HL-60 (cell line): Measurements from ENCODE around the gene ZMIZ1.

Experiments used
- DNase-seq, 2 experiments: peaks; one replicate each; pipeline ENCODE4 v3.0.0-alpha.2; 2010 to 2020; ENCODE audit warnings: low read depth in 1 of 2, low spot score in 1 of 2
- H3K27ac ChIP-seq: fragments of 250-450 bp; sonication (Bioruptor Pico); replicated peaks from 2 replicates; pipeline ENCODE4 v1.5.1; 2020; ENCODE audit warnings: mild to moderate bottlenecking, moderate library complexity
- H3K27me3 ChIP-seq: fragments of 250-450 bp; sonication (Bioruptor Pico); 2 replicates; pipeline ENCODE4 v1.5.1; 2021; ENCODE audit warnings: mild to moderate bottlenecking, moderate library complexity; ENCODE audit not compliant: insufficient read depth, poor library complexity, severe bottlenecking
- H3K4me3 ChIP-seq: replicated peaks from 2 replicates; pipeline ENCODE4 v1.5.1; 2011; ENCODE audit warnings: mild to moderate bottlenecking, control low read depth, low read length; ENCODE audit not compliant: insufficient read depth
- GABPA ChIP-seq: IDR thresholded peaks from 2 replicates; pipeline ENCODE4 v1.6.1; 2012; ENCODE audit warnings: low read depth
- POLR2AphosphoS5 ChIP-seq: IDR thresholded peaks from 2 replicates; pipeline ENCODE4 v1.6.1; 2012; ENCODE audit warnings: low read depth
- SPI1 ChIP-seq: IDR thresholded peaks from 2 replicates; pipeline ENCODE4 v1.6.1; 2012; ENCODE audit warnings: low read depth, mild to moderate bottlenecking, borderline replicate concordance
- TF ChIP-seq, protein P1 (sequence below): IDR thresholded peaks from one replicate; pipeline ENCODE4 v1.5.1; 2011; ENCODE audit warnings: low read length, control low read depth, inconsistent platforms; ENCODE audit not compliant: insufficient read depth
- TF ChIP-seq, protein P2 (sequence below): IDR thresholded peaks from 2 replicates; pipeline ENCODE4 v1.6.1; 2012; ENCODE audit warnings: low read depth; ENCODE audit not compliant: insufficient replicate concordance

Gene ZMIZ1

DNA sequence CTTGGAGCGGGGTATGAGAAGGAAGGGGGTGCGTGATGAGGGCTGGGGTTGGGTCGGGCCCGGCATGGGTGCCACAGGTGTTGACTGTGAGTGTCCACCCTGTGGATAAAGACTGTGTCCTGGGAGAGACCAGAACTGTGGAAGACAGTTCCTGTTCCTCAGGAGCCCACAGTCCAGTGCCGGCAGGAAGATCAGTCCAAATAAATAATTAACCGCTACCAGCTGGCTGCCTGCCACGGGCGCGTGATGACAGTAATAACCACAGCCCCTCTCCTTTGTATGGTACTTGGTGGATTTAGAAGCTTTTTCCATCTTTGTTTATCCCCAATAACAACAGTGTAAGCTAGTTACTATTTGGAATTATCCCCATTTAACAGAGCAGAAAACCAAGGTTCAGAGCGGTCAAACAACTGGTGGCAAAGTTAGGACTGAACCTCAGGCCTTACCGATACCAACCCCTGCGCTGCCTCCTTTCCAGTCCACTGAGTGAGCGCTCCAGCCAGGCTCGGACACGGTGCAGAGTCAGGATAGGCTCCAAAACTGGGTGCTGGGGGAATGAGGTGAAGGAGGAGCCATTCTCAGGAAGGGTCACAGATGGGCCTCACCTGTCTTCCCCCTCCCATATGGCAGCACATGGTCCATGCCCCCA, 5.1 kb downstream of the ZMIZ1 start:
- no peak overlapping the region for H3K27ac ChIP-seq
- H3K27me3 ChIP-seq, result no peaks in the 10 kb centered on the region
- H3K4me3 ChIP-seq, result no peak overlapping the region
- no peak for TF ChIP-seq GABPA
- TF ChIP-seq, protein P1, sequence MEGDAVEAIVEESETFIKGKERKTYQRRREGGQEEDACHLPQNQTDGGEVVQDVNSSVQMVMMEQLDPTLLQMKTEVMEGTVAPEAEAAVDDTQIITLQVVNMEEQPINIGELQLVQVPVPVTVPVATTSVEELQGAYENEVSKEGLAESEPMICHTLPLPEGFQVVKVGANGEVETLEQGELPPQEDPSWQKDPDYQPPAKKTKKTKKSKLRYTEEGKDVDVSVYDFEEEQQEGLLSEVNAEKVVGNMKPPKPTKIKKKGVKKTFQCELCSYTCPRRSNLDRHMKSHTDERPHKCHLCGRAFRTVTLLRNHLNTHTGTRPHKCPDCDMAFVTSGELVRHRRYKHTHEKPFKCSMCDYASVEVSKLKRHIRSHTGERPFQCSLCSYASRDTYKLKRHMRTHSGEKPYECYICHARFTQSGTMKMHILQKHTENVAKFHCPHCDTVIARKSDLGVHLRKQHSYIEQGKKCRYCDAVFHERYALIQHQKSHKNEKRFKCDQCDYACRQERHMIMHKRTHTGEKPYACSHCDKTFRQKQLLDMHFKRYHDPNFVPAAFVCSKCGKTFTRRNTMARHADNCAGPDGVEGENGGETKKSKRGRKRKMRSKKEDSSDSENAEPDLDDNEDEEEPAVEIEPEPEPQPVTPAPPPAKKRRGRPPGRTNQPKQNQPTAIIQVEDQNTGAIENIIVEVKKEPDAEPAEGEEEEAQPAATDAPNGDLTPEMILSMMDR, result no peak
- TF ChIP-seq POLR2AphosphoS5, result no peak
- no peak for TF ChIP-seq SPI1
- TF ChIP-seq, protein P2, sequence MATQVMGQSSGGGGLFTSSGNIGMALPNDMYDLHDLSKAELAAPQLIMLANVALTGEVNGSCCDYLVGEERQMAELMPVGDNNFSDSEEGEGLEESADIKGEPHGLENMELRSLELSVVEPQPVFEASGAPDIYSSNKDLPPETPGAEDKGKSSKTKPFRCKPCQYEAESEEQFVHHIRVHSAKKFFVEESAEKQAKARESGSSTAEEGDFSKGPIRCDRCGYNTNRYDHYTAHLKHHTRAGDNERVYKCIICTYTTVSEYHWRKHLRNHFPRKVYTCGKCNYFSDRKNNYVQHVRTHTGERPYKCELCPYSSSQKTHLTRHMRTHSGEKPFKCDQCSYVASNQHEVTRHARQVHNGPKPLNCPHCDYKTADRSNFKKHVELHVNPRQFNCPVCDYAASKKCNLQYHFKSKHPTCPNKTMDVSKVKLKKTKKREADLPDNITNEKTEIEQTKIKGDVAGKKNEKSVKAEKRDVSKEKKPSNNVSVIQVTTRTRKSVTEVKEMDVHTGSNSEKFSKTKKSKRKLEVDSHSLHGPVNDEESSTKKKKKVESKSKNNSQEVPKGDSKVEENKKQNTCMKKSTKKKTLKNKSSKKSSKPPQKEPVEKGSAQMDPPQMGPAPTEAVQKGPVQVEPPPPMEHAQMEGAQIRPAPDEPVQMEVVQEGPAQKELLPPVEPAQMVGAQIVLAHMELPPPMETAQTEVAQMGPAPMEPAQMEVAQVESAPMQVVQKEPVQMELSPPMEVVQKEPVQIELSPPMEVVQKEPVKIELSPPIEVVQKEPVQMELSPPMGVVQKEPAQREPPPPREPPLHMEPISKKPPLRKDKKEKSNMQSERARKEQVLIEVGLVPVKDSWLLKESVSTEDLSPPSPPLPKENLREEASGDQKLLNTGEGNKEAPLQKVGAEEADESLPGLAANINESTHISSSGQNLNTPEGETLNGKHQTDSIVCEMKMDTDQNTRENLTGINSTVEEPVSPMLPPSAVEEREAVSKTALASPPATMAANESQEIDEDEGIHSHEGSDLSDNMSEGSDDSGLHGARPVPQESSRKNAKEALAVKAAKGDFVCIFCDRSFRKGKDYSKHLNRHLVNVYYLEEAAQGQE, result no peak
- DNase-seq, result no peak

DNA sequence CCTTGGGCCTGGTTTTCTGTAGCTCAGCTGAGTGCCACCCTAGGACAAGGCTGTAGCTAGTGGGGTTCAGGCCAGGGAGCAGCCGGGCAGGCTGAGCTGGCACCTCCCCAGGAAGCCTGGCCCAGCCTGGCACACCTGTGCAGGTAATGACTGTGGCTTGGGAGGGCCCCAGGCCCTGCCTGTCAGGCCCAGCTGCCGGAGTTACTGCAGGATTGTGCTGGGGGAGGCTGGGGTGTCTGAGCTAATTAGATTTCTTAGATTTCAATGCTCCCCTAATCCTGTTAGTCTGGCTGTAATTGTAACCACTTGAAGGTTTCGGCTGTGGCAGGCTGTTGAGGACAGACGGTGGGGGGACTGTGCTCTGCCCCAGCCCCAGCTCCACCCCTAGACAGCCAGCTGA, 6.0 kb downstream of the ZMIZ1 start:
- H3K4me3 ChIP-seq, result no peak overlapping the region
- TF ChIP-seq, protein P2, result no peak
- TF ChIP-seq, protein P1, result no peak
- TF ChIP-seq POLR2AphosphoS5 (no peak), SPI1 (no peak), GABPA (no peak)
- DNase-seq, result no peak
- H3K27ac ChIP-seq, result no peak overlapping the region
- H3K27me3 ChIP-seq, result no peaks in the 10 kb centered on the region

DNA sequence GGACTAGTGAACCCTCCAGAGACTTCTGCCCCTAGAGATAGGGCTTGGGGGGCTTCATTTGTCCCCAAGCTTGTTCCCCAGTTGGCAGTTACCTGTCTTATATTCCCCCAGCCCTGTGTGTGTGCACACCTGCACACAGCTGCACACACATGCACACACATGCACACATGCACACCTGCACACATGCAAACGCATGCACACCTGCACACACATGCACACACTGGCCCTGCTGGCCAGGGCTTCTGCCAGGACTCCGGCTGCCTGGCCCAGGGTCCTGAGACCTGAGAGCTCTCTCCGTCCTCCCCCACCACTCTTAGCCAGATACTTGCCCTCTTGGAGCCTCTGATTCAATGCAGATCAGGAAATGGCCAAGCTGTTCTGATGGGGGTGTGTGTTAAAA, 6.7 kb downstream of the ZMIZ1 start:
- no peaks in the 10 kb centered on the region for H3K27me3 ChIP-seq
- no peak overlapping the region for H3K27ac ChIP-seq
- no peak overlapping the region for H3K4me3 ChIP-seq
- DNase-seq, result no peak
- TF ChIP-seq SPI1, result no peak
- TF ChIP-seq POLR2AphosphoS5, result no peak
- no peak for TF ChIP-seq GABPA
- TF ChIP-seq, protein P2, result no peak
- TF ChIP-seq, protein P1, result no peak
